Brain pericyte (primary cell): Measurements from ENCODE around the gene HSPG2.
"Not testable (repeated sequence)": the region's sequence is repeated elsewhere in the genome, so short reads cannot be mapped to it uniquely, and the experiment has no call there.

ENCODE experiments used
- DNase-seq: peaks from one replicate; pipeline ENCODE4 v3.0.0-alpha.2; 2012; ENCODE audit warnings: low read depth, low spot score

Gene HSPG2

DNA sequence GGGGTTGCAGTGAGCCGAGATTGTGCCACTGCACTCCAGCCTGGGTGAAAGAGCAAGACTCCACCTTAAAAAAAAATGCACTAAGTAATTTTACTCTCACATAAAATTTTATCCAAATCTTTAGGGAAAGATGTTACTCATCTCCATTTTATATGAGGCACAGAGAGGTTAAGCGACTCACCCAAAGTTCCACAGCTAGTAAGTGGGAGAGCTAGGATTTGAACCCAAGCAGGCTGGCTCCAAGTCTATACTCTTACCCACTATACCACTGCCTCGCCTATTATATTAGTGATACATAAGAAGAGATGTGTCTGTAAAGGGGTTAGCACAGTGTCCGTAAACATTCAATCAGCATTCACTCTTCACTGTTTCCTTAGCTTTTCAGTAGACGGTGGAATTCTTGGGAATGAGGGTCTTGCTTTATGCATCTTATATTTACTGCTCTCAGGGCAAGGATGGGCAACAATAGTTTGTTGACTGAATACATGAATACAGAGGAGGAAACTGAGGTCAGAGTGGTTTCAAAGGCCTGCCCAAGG, 109.9 kb downstream of the HSPG2 start:
- no peak for DNase-seq

DNA sequence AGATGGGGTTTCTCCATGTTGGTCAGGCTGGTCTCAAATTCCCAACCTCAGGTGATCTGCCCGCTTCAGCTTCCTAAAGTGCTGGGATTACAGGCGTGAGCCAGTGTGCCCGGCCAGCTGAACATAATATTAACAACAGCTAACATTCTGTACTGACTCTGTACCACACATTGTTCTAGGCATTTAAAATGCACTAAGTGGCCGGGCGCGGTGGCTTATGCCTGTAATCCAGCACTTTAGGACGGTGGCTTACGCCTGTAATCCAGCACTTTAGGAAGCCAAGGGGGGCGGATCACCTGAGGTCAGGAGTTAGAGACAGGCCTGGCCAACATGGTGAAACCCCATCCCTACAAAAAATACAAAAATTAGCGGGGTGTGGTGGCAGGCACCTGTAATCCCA, 110.4 kb downstream of the HSPG2 start:
- DNase-seq, result not testable (repeated sequence)

GRCh38 chr1:21825393-21825792, 111.7 kb downstream of the HSPG2 start:
- DNase-seq, result no peak

DNA sequence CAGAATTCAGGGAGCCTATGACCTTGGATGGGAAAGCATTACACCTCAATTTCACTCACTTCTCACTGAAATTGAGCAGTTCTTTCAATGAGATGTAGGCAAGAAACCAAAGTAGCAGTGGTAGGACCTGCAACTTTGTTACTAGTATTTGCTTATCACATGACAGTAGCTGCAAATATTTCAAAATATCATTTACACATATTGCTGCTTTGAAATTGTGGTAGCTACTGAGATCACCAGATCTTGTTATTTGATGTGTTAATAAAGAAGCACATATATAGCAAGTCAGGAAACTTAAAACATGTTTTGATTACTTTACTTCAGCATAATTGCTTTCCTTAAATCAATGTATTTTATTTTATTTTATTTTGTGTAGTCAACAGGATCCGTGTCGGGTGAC, 112.2 kb downstream of the HSPG2 start:
- no peak for DNase-seq

- DNase-seq, result no peak
Measured at GRCh38 chr1:21823980-21824702, 113.0 kb downstream of the HSPG2 start.

DNA sequence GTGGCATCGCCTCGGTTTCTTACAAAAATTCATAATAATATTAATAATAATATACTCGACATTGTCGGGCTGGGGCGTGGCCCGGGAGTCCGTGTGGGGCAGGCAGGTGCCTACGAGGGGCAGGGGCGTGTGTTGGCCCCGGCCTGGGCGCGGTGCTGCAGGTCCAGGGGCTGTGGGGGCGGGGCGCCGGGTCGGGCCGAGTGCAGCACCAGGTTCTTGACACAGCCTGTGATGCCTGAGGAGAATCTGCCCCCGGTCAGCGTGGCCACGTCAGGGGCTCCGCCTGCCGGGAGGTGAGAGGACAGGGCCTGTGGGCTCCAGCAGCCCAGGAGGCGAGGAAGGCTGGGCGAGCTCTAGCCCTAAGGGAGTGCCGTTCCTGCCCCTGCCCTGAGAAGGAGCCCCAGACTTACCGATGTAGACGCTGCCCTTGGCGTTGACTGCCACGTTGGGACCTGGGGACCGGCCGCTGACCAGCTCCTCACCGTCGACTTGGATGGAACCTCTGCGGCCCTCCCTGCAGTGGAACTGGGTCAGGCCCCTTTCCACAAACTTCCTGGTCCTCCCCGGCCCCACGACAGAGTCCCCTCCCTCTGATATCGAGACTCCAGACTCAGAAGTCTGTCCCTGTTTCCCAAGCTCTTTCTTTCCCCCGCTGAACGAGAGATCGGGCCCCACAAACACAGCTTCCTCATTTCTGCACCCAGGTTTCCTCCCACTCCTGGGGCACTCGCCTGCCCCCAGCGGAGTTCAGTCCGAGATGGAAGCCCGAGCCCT, 113.7 kb downstream of the HSPG2 start:
- DNase-seq, result no peak

DNA sequence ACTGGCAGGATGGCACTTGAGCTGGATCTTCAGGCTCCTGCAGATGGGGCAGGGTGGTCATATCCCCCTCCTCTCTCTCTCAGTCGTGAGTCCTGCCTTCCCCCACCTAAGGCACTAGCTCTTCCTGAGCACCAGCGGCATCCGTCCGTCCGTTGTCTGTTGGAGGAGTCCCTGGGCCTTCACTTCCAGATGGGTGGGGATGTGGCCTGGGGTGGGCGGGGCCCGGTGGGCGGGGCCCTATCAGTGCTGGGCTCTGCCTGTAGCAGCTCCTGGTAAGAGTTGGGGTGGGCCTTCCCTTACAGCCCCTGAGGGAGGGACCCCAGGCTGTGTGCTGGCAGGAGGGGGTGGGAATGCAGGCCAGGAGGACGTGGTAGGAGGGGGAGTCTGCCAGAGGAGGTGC, 114.8 kb downstream of the HSPG2 start:
- DNase-seq, result no peak

DNA sequence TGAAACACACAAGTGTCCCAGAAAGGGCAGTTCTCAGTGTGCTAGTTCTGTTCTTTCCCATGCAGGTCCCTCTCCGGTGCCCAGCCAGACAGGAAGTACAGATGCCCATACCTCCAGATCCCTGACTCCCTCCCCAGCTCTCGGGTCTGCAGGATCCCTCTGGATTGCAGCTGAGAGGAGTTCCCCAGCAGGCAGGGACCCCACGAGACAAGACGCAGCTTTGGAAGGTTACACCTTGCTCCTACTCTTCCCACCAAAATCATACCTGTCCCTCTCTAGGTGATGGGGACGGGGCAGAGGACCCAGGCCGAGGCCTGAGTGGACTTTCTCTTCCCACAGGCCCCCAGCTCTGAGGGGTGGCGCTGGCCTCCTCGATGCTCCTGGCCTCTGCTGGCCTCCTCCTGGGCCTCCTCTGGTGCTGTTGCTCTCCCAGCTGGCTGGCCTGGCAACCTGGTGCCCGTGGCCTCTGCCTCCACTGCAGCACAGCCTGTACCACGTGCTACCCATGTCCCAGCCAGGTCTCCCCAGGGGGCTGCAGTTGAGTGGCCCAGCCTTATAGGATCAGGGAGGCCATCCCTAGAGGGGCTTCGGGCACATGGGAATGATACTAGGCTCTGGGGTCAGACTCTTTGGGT, 115.6 kb downstream of the HSPG2 start:
- no peak for DNase-seq

GRCh38 chr1:21820597-21821232, 116.4 kb downstream of the HSPG2 start:
- DNase-seq, result no peak

- DNase-seq, result no peak
Measured at GRCh38 chr1:21818656-21819055, 118.5 kb downstream of the HSPG2 start.

- no peak for DNase-seq
Measured at GRCh38 chr1:21816602-21817302, 120.4 kb downstream of the HSPG2 start.

- DNase-seq, result no peak
Measured at GRCh38 chr1:21815724-21816321, 121.3 kb downstream of the HSPG2 start.

DNA sequence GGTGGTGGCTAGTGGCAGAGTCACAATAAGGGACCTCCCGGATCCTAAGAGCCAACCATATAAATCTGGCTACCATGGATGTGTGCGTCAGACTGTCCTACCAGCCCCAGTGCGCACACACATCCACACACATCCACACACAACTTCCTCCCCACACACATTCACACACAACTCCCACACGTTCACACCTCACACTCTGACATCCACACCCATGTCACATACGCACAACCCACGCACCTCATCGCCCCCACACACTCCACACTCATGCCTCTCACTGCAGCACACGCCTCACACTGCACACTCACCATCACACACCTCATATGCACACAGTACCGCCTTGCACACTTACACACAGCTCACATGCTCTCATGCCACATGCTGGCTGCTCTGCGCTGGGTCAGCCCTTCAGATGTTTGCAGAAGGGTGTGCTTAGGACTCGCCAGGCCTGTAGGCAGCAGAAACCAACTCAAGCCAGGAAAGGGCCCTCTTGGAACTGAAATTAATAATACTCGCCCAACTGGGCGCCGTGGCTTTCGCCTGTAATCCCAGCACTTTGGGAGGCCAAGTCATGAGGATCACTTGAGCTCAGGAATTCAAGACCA, 122.0 kb downstream of the HSPG2 start:
- no peak for DNase-seq

GRCh38 chr1:21814241-21814918, 122.7 kb downstream of the HSPG2 start:
- no peak for DNase-seq

- no peak for DNase-seq
Measured at GRCh38 chr1:21813542-21813941, 123.6 kb downstream of the HSPG2 start.

GRCh38 chr1:21811875-21812305, 125.2 kb downstream of the HSPG2 start, which contains the start of gene LDLRAD2:
LDLRAD2 (plus strand) TSS chr1:21812265; CDS start chr1:21812452, 187 bp downstream.
- no peak for DNase-seq

DNA sequence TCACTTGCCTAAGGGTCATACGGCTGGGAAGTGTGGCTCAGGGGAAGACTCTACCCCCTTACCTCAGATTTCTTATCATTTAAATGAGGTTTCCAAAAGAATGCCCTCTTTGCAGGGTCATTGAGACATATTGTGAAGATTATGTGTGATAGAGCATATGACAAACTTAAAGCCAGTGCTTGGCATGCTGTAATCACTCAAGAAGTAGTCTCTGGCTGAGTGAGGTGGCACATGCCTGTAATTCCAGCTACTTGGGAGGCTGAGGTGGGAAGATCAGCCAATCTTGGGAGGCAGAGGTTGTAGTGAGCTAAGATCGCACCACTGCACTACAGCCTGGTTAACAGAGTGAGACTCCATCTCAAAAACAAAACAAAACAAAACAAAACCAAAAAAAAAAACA, 132.6 kb downstream of the HSPG2 start:
- no peak for DNase-seq

GRCh38 chr1:21801100-21801499, 136.0 kb downstream of the HSPG2 start:
- DNase-seq, result no peak

DNA sequence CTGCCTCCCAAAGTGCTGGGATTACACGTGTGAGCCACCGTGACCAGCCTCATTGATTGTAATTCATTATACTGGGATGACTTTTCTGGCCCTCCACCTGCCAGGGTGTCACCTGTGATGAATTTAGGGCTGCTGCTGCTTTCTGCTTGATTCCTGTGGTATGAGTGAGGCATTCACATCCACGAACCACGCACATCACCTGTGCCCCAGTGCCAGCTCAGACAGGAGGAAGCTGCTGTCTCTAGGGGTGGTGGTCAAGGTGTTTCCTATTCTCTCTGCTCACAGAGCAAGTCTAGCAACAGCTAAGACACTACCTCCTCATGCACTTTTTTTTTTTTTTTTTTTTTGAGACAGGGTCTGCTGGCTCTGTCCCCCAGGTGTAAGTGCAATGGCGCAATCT, 137.4 kb downstream of the HSPG2 start:
- no peak for DNase-seq

- no peak for DNase-seq
Measured at GRCh38 chr1:21795075-21795474, 142.0 kb downstream of the HSPG2 start.
